Measurements from ENCODE around the gene INPP5A.
"Not testable (repeated sequence)": the region's sequence is repeated elsewhere in the genome, so short reads cannot be mapped to it uniquely, and the experiment has no call there.

Gene INPP5A

GRCh38 chr10:132742837-132743194 lies 205.2 kb downstream of the INPP5A start:
- no peak for DNase-seq (ENCODE audit: low read depth)

- not testable (repeated sequence) for DNase-seq (ENCODE audit: low read depth)
These were observed 205.8 kb downstream of the INPP5A start for GRCh38 chr10:132743196-132743924.

GRCh38 chr10:132743925-132744490 lies 206.4 kb downstream of the INPP5A start:
- DNase-seq (ENCODE audit: low read depth): no peak

- no peak for DNase-seq (ENCODE audit: low read depth)
These were observed 207.3 kb downstream of the INPP5A start for GRCh38 chr10:132744839-132745238.

GRCh38 chr10:132745511-132745910 lies 207.9 kb downstream of the INPP5A start:
- no peak for DNase-seq (ENCODE audit: low read depth)

GRCh38 chr10:132745971-132746370 lies 208.4 kb downstream of the INPP5A start:
- no peak for DNase-seq (ENCODE audit: low read depth)

- DNase-seq (ENCODE audit: low read depth): no peak
These were observed 208.8 kb downstream of the INPP5A start for GRCh38 chr10:132746386-132746785.

- no peak for DNase-seq (ENCODE audit: low read depth)
These were observed 209.4 kb downstream of the INPP5A start for GRCh38 chr10:132746801-132747625.

GRCh38 chr10:132748135-132748534 lies 210.5 kb downstream of the INPP5A start:
- DNase-seq (ENCODE audit: low read depth): no peak

GRCh38 chr10:132748545-132749370 lies 211.2 kb downstream of the INPP5A start:
- DNase-seq (ENCODE audit: low read depth): no peak

- DNase-seq (ENCODE audit: low read depth): no peak
These were observed 211.8 kb downstream of the INPP5A start for GRCh38 chr10:132749371-132749795.

GRCh38 chr10:132750936-132751335 lies 213.3 kb downstream of the INPP5A start:
- no peak for DNase-seq (ENCODE audit: low read depth)

GRCh38 chr10:132752378-132752777 lies 214.8 kb downstream of the INPP5A start:
- no peak for DNase-seq (ENCODE audit: low read depth)

- no peak for DNase-seq (ENCODE audit: low read depth)
These were observed 215.4 kb downstream of the INPP5A start for GRCh38 chr10:132752961-132753360.

GRCh38 chr10:132753596-132753995 lies 216.0 kb downstream of the INPP5A start:
- no peak for DNase-seq (ENCODE audit: low read depth)

- DNase-seq (ENCODE audit: low read depth): no peak
These were observed 216.5 kb downstream of the INPP5A start for GRCh38 chr10:132754071-132754470.

GRCh38 chr10:132755166-132755711 lies 217.7 kb downstream of the INPP5A start:
- no peak for DNase-seq (ENCODE audit: low read depth)

GRCh38 chr10:132756591-132756990 lies 219.0 kb downstream of the INPP5A start:
- DNase-seq (ENCODE audit: low read depth): no peak

- DNase-seq (ENCODE audit: low read depth): no peak
These were observed 219.6 kb downstream of the INPP5A start for GRCh38 chr10:132757171-132757570.

- no peak for DNase-seq (ENCODE audit: low read depth)
These were observed 221.3 kb downstream of the INPP5A start for GRCh38 chr10:132758865-132759264.

GRCh38 chr10:132761395-132762060 lies 223.9 kb downstream of the INPP5A start:
- DNase-seq (ENCODE audit: low read depth): no peak

Data from activated T-cell treated with anti-CD3 and anti-CD28 coated beads for 48 hours (primary cell).